ENCODE data around the gene IFNAR2. TPM values are rescaled to one million over a fixed set of nuclear protein-coding genes. Genes with fewer than 3 reads are reported as not detected.

Gene IFNAR2
- polyA plus RNA-seq, 1 donor from 2014 or later, result 10.3 TPM

GRCh38 chr21:33267250-33267649 lies 37.5 kb downstream of the IFNAR2 start:
- TF ChIP-seq EP300 (conservative IDR thresholded peaks at IDR 0.05; ENCODE audit: poor library complexity, severe bottlenecking), result no peak
- TF ChIP-seq, protein P1, sequence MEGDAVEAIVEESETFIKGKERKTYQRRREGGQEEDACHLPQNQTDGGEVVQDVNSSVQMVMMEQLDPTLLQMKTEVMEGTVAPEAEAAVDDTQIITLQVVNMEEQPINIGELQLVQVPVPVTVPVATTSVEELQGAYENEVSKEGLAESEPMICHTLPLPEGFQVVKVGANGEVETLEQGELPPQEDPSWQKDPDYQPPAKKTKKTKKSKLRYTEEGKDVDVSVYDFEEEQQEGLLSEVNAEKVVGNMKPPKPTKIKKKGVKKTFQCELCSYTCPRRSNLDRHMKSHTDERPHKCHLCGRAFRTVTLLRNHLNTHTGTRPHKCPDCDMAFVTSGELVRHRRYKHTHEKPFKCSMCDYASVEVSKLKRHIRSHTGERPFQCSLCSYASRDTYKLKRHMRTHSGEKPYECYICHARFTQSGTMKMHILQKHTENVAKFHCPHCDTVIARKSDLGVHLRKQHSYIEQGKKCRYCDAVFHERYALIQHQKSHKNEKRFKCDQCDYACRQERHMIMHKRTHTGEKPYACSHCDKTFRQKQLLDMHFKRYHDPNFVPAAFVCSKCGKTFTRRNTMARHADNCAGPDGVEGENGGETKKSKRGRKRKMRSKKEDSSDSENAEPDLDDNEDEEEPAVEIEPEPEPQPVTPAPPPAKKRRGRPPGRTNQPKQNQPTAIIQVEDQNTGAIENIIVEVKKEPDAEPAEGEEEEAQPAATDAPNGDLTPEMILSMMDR (IDR thresholded peaks at IDR 0.05; ENCODE audit: poor library complexity, severe bottlenecking), result no peak
- TF ChIP-seq POLR2AphosphoS5 (IDR thresholded peaks at IDR 0.05), result no peak
- TF ChIP-seq SMC3 (conservative IDR thresholded peaks at IDR 0.05; ENCODE audit: poor library complexity), result no peak
- no peak for TF ChIP-seq TAF1 (IDR thresholded peaks at IDR 0.05; ENCODE audit: low read depth)
- TF ChIP-seq REST (IDR thresholded peaks at IDR 0.05; ENCODE audit: borderline replicate concordance), result no peak
- TF ChIP-seq RAD21 (conservative IDR thresholded peaks at IDR 0.05), result no peak
- no peak for TF ChIP-seq EZH2 (IDR thresholded peaks at IDR 0.05; ENCODE audit: borderline replicate concordance, insufficient read depth, low read length, poor library complexity, severe bottlenecking)
- no peak for TF ChIP-seq MXI1 (conservative IDR thresholded peaks at IDR 0.05; ENCODE audit: poor library complexity, severe bottlenecking)
- Histone ChIP-seq H3K9me3 (ENCODE audit: low read length) (no peaks in the 10 kb centered on the region), H3K9ac (ENCODE audit: low read length) (no peak overlapping the region), H3K36me3 (ENCODE audit: insufficient read depth, low read length) (peaks cover 6% of the 10 kb centered on the region), H2AFZ (ENCODE audit: low read depth, low read length) (no peak overlapping the region), H3K27ac (ENCODE audit: low read length) (no peak overlapping the region), H3K4me3 (ENCODE audit: low read length) (peak overlapping the region; percentile 65), H3F3A (ENCODE audit: insufficient read depth, low read length, poor library complexity, severe bottlenecking) (no peaks in the 10 kb centered on the region), H3K4me2 (ENCODE audit: low read length) (no peak overlapping the region), H3K9me2 (ENCODE audit: insufficient read depth, low read length) (no peaks in the 10 kb centered on the region), H3K79me2 (replicated peaks; ENCODE audit: insufficient read depth, low read length) (no peaks in the 10 kb centered on the region), H3K27me3 (ENCODE audit: insufficient read depth, low read depth, low read length) (no peaks in the 10 kb centered on the region), H4K20me1 (ENCODE audit: insufficient read depth) (no peaks in the 10 kb centered on the region)

- H3K9ac ChIP-seq (ENCODE audit: low read length), result no peak overlapping the region
- H3K79me2 ChIP-seq (replicated peaks; ENCODE audit: insufficient read depth, low read length), result no peaks in the 10 kb centered on the region
- H4K20me1 ChIP-seq (ENCODE audit: insufficient read depth), result no peaks in the 10 kb centered on the region
- no peaks in the 10 kb centered on the region for H3K9me2 ChIP-seq (ENCODE audit: insufficient read depth, low read length)
- no peak overlapping the region for H3K4me2 ChIP-seq (ENCODE audit: low read length)
- peaks cover 1% of the 10 kb centered on the region for H3K36me3 ChIP-seq (ENCODE audit: insufficient read depth, low read length)
- H3K27ac ChIP-seq (ENCODE audit: low read length), result peak overlapping the region; percentile 23
- no peaks in the 10 kb centered on the region for H3F3A ChIP-seq (ENCODE audit: insufficient read depth, low read length, poor library complexity, severe bottlenecking)
- no peak for TF ChIP-seq RAD21 (conservative IDR thresholded peaks at IDR 0.05)
- TF ChIP-seq EP300 (conservative IDR thresholded peaks at IDR 0.05; ENCODE audit: poor library complexity, severe bottlenecking), result peak; percentile 56
- no peaks in the 10 kb centered on the region for H3K9me3 ChIP-seq (ENCODE audit: low read length)
- no peak overlapping the region for H2AFZ ChIP-seq (ENCODE audit: low read depth, low read length)
- no peaks in the 10 kb centered on the region for H3K27me3 ChIP-seq (ENCODE audit: insufficient read depth, low read depth, low read length)
- H3K4me3 ChIP-seq (ENCODE audit: low read length), result no peak overlapping the region
Observed at GRCh38 chr21:33268393-33268736, 38.6 kb downstream of the IFNAR2 start.

All from neural cell (in vitro differentiated cells).